GM19328 (cell line): ENCODE data around the gene SLC25A38.
A peak's percentile ranks its signal among the peaks of the same experiment; 100 is the strongest.
"Not testable (repeated sequence)": the region's sequence is repeated elsewhere in the genome, so short reads cannot be mapped to it uniquely, and the experiment has no call there.

Experiments
- ATAC-seq: cut with Tn5 transposase; IDR thresholded peaks from one replicate; pipeline ENCODE4 v1.9.1; 2021; ENCODE audit warnings: mild to moderate bottlenecking, moderate library complexity; ENCODE audit not compliant: unreplicated experiment

SLC25A38 gene

GRCh38 chr3:39406368-39407258 is 23.4 kb downstream of the SLC25A38 start, which contains the start of gene RPSA:
Gene RPSA (plus strand): TSS chr3:39406720. CDS start chr3:39407654, 934 bp downstream.
- ATAC-seq: peak; percentile 92

DNA sequence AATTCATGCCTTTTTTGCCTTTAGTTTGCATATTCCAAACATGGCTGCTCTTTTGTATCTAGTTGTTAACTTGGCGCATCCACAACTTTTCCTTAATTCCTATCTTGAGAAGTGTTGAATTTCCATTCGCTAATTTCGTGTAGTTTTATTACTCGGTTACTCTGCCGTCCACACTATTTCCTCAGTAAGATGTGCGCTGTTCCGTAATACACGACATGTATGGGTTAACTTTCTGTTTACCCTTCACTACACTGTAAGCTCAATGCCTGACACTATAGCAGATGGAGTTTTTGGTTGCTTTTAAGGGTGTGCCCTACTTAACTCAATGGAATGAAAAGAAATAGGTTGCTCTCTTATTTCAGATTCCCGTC is 24.1 kb downstream of the SLC25A38 start:
- ATAC-seq: no peak

- ATAC-seq: no peak
Observed at GRCh38 chr3:39407773-39408492, 24.8 kb downstream of the SLC25A38 start.

DNA sequence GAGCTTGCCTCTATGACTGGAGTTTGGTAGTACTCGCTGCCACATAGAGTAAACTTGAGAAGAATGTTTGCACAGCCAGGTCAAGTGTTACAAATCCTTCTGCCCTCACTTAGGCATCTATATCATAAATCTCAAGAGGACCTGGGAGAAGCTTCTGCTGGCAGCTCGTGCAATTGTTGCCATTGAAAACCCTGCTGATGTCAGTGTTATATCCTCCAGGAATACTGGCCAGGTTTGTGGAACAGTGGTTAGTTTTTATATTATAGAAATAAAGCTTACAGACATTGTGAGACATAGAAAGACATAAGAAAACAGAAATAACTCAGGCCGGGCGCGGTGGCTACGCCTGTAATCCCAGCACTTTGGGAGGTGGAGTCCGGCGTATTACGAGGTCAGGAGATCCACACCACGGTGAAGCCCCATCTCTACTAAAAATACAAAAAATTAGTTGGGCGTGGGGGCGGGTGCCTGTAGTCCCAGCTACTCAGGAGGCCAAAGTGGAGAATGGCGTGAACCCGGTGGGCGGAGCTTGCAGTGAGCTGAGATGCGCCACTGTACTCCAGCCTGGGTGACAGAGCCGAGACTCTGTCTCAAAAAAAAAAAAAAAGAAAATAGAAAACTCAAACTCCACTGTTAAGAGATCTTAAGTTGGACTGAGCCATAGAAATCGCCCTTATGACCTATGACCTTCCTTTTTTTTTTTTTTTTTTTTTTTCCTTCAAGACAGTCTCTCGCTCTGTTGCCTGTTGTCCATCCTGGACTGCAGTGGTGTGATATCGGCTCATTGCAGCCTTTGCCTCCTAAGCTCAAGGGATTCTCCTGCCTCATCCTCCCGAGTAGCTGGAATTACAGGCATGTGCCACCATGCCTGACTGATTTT is 25.6 kb downstream of the SLC25A38 start:
- no peak for ATAC-seq

DNA sequence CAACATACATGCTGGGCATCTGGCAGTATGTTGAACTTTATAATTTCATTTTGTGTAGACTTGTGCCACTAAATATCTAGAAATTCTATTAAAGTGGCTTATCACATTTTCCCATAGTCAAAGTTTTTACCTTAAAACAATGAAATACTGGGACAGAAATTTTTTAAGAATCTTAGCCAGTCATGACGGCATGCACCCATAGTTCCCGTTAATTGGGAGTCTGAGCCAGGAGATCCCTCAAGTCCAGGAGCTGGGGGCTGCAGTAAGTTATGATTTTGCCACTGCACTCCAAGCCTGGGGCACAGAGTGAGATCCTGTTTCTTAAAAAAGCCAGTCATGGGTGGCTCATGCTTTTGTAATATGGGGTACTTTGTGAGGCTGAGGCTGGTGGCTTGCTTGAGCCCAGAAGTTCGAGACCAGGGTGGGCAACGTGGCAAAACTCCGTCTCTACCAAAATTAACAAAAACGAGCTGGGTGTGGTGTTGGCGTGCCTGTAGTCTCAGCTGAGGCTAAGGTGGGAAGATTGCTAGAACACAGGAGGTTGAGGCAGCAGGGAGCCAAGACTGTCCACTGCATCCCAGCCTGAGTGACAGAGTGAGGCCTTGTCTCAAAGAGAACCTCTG is 26.5 kb downstream of the SLC25A38 start:
- ATAC-seq: no peak

DNA sequence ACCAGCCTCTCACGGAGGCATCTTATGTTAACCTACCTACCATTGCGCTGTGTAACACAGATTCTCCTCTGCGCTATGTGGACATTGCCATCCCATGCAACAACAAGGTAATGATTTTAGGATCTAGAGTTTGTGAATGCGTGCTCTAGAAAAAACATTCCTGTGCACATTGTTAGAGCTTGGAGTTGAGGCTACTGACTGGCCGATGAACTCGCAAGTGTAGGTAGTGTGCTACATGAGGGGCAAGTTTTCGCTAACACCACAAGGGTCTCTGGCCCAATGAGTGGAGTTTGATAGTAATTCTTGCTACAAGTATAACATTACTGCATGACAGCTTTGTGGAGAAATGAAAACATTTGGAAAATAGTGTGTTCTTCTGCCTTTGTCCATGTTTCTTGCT is 27.7 kb downstream of the SLC25A38 start:
- no peak for ATAC-seq

GRCh38 chr3:39412668-39413260 is 29.6 kb downstream of the SLC25A38 start:
- ATAC-seq: no peak

DNA sequence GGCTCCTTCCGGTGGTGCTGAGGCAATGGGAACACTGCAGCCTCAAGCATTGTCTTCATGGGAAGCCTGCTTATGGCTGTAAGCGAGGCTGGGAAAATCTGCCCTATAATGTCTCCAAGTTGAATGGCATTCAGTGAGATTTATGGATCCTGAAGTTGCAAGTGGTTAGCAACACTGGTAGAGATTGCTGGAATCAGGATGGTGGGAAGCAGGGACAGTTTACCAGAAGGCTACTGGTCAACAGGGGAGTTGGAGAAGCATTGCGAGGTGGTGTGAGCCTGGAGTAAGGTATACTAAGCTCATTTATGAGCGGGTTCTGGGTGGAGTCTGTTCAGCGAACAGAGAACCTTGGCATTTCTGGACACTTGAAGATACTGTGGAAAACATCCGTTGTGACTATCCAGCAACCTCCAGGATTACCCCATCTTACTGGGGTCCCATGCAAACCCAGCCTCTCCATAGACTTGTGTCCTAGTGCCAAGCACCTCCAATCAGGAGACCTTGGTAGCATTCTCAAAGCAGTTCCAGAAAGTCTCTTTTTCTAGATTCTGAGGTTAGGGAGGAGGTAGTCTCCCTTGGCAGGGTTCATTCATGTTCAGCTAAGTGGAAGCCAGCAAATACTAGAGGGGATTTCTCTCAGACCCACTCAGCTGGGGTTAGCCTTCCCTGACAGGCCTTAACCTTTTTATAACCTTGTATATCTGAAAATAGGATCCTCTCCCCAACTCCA is 30.7 kb downstream of the SLC25A38 start:
- ATAC-seq: no peak

DNA sequence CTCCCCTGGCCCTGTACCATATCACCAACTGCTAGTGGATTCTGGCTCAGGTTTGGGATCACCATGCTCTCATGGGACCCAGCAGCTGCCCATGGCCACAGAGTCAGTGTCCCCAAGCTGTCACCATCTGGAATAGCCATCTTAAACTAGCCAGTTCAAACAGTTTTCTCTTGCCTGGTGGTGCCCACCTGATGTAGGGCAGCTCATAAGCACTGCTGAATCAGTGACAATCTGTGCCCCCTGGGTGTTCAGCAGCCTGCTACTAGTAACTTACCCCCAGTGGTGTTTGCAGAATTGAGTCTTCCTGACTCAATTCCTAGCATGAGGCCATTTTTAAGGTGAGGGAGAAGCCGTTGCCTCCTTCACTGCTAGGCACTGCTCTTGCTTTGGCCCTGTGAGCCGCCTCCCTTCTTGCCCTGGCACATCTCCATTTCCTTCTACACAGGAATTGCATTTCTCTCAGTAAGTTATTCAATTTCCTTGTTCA is 31.3 kb downstream of the SLC25A38 start:
- no peak for ATAC-seq

DNA sequence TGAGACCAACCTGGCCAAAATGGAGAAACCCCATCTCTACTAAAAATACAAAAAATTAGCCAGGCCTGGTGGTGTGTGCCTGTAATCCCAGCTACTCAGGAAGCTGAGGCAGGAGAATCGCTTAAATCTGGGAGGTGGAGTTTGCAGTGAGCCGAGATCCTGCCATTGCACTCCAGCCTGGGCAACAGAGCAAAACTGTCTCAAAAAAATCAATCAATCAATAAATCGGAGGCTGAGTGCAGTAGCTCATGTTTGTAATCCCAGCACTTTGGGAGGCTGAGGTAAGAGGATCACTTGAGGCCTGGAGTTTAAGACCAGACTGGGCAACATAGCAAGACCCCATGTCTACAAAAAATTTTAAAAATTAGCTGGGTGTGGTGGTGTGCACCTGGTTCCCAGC is 32.1 kb downstream of the SLC25A38 start:
- ATAC-seq: not testable (repeated sequence)

DNA sequence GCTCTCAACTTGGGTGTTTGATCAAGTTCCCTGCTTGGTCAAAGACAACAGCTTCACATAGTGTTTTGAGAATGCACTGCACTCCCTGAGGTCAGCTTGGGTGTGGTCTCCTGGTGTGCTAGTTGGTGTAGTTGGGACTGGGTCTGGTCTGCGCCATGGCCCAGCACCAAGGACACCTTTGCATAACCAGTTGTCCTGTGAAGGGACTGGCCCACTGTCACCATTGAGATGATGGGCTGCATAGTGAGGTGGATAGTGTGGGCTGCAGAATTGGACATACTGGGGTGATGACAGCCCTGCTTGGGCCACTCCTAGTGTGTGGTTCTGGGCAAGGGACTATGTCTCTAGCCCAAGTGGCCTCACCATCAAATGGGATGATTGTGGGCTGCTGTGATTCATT is 32.8 kb downstream of the SLC25A38 start:
- no peak for ATAC-seq

DNA sequence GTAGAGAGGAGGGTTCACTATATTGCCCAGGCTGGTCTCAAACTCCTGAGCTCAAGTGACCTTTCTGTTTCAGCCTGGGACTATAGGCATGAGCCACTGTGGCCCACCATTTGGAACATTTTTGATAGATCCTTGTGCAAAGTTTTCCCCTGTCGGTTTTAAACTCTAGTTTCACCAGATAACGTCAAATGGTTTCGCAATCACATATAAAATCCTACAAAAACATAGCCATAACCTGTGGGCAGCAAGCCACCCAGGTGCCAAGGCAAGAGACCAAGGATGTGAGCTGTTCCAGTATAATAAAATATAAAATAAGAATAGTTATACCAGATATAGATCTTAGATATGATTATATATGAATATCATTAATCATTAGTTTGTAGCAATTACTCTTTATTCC is 33.8 kb downstream of the SLC25A38 start:
- ATAC-seq: not testable (repeated sequence)

DNA sequence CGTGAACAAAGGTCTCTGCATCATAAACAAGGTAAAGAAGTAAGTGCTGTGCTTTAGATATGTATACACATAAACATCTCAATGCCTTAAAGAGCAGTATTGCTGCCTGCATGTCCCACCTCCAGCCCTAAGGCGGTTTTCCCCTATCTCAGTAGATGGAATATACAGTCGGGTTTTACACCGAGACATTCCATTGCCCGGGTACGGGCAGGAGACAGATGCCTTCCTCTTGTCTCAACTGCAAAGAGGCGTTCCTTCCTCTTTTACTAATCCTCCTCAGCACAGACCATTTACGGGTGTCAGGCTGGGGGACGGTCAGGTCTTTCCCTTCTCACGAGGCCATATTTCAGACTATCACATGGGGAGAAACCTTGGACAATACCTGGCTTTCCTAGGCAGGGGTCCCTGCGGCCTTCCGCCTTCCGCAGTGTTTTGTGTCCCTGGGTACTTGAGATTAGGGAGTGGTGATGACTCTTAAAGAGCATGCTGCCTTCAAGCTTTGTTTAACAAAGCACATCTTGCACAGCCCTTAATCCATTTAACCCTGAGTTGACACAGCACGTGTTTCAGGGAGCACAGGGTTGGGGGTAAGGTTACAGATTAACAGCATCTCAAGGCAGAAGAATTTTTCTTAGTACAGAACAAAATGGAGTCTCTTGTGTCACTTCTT is 35.5 kb downstream of the SLC25A38 start:
- ATAC-seq: not testable (repeated sequence)

DNA sequence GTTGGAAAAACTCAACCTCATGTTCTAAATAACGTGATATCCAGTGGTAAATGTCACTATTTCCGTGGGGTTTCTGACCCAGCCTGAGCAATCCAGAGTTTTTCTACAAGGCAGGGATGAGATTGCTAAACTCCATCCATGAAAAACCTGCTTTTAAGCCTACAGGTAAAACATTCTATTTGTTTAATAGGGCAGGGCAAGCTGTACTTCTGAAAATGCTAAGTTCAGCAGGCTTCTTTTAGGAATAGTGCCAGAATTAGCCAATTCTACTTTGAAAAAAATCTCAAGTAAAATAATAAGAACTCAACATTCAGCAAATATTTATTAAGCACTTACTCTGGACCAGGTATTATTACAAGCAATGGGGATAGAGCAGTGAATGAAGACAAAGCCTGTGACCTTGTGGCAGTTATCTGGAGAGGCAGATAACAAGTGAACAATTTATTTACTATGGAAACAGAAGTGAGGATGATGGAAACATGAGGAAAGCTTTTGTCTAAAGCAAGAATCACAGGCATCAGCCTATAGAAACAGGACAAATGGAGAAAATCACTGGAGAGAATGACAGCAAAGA is 36.7 kb downstream of the SLC25A38 start:
- ATAC-seq: no peak

DNA sequence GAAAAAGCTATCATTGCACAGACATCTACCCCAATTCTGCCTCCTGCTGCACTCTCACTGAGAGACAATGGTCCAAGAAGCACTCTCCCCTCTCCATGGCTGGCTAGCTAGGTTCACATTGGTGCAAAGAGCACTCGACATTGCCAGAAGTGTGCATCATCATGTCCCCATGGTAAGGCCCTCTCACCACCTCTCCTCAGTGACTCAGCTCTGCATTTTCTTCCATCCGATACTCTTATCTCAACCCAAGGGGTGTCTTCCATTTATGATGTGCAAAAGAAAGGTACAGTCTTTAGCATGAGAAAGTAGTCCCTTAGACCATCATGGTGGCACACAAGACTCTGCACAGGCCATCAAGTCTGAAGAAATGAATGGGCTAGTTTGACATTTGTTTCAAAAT is 37.4 kb downstream of the SLC25A38 start:
- no peak for ATAC-seq

GRCh38 chr3:39423436-39423970 is 40.3 kb downstream of the SLC25A38 start:
- no peak for ATAC-seq

- ATAC-seq: no peak
Observed at GRCh38 chr3:39426312-39426711, 43.1 kb downstream of the SLC25A38 start.

DNA sequence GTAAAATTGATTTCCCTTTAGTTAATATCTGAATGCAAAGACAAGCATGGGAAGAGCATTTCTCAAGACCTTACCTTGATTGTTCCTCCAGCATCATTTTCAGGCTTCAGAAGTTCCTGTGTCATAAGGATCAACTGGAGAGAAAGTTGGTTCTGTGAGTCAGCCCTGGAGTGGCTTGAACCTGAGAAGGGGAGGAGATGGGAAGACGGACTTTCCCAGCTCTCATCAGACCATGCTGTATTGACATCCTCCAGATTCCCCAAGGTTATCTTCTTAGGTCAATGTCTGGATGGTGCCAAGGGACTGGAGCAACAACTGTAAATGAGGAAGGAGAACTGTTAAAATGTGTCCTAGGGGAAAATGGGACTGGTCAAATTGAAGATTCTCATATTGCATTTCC is 44.3 kb downstream of the SLC25A38 start:
- ATAC-seq: no peak
